Right hindlimb (tissue), 1 donor: ENCODE results near the gene TGDS.
A peak's percentile ranks its signal among the peaks of the same experiment; 100 is the strongest.
"Not testable (repeated sequence)": the region's sequence is repeated elsewhere in the genome, so short reads cannot be mapped to it uniquely, and the experiment has no call there.

ENCODE experiments used
- DNase-seq: peaks from one replicate; pipeline ENCODE4 v3.0.0-alpha.2; 2018

TGDS gene

DNA sequence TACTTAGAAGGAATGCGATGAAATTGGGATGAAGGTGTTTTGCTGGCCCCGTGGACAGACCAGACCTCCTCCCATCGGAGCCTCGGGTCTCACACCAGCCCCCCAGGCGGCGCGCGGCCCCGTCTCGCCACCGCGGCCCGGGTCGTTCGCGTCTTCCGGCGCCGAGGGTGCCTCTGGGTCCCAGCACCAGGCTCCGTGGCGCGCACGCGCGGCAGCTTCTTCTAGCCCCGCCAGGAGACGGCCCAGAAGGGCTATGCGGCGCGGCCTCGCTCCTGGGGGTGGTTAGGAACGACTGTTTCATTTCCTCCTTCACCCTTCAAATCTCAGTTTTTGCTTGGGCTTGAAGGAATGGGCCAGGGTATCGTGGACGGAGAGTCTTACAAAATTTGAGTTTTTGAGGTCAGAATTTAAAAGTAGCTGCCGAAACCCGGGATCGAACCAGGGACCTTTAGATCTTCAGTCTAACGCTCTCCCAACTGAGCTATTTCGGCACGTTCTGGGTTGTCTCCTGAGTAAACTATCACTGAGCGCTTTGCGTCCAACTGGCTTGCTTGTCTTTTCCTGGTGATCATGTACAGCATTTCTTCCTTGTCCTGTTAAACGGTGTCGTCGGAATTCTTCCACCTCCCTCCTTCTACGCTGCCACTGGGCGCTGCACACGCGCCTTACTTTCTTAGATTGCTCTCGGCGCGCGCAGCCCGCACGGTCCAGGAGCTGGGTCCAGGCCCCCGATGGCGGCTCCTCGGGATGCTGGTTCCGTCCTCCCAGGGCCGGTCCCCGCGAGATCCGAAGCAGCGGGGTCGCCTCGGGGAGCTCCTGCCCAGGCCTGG lies 46.5 kb downstream of the TGDS start:
- peak; percentile 93 for DNase-seq

DNA sequence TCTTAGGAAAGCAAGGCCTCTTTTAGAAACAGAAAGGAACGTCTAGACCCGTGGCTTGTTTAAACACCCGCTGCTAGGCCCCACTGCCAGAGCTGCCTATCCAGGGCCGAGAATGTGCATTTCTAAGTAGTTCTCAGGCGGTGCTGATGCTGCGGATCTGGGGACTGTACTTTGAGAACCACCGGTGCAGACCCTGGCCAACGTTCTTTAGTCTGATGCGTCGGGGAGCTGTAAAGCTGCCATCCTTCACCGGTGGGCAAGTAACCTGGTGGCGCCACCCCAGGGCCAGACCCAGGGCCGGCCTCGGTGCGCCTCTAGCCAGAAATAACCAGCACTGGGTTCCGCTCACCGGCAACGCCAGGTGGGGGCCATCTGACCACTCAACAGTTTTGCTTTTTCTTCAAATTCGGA lies 47.1 kb downstream of the TGDS start:
- no peak for DNase-seq

DNA sequence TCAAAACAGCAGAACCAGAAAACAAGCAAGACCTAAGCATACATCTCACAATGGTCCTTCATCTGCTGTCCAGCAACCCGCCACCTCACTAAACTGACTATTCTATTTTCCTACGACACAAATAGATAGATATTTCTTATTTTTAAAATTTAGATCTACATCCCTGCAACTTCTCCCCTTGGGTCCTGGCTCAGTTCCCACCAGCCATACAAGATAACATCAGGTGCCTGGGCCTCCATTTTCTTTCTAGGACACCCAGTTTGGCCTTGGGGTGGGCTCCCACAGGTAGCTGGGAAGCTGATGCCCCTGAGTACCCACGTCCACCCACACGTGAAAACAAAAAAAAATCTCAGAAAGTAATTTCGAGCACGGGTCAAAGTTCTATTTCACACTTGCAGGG lies 47.6 kb downstream of the TGDS start:
- no peak for DNase-seq

DNA sequence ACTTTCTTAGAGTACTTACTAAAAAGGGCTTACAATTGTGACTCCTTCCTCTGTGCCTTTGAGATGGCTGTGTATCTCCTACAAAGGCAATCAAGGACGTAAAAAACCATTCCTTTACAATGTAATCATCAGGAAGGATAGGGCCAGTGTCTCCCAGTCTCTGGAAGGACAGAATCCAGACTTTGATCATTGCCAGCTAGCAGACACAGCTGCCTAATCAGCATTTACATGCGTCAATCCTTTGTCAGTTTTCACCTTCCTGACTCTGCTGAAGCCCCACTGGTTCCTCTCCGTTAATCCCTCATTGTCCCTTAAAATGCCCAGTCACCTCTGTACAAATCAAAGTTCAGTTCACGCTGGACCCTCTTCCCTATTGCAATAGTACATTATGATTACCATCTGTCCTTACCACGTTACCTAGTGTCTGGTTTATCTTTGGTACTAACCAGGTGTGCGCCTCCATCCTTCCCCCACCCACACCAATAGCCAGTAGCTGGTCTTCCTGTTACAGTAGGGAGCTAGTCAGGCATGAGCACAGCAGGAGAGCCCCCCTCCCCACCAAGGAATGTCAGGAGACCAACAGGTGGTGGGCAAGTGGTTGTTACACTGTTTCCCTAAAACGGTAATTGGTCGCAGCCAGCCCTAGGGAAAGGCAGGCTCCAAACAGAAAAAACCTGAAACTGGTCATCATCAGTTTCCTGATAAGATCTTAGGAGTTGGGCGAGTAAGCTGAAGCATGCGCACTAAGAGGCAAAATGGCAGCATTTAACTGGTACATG lies 49.7 kb downstream of the TGDS start:
- DNase-seq, result no peak

DNA sequence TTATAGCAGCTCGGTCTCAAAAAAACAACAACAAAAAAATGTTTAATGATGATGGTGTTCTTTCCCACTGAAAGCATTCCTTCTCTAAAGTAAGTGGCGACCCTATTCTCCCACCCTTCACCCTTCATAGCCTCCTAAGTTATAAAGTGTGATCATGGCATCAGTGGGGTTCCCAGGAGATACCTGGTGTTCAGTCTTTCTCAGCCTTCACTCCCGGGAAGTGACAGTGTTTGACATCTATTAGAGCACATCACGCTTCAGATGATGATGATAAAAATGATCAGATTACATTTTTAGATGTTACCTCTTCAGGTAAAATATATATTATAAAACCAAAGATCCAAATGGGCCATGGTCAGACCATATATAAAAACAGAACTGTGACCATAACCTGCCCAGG lies 51.0 kb downstream of the TGDS start:
- no peak for DNase-seq

DNA sequence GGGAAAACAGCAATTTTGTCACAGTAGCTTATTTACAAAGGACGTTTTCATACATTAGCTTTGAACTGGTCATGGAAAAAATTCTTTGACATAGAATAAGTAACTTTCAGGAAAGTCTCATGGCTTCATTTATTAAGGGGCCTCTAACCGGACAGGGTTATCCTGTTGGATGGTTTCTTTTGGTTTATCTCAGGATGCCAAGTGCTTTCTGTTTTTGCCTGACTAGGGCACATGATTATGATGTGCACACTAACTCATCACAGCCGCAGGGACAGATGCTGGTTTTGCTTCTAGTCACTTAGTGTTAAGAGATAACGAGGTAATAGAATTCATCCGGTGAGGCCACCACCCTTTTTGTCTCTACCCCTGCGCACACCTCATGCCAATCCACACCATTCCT lies 53.0 kb downstream of the TGDS start:
- DNase-seq, result no peak

DNA sequence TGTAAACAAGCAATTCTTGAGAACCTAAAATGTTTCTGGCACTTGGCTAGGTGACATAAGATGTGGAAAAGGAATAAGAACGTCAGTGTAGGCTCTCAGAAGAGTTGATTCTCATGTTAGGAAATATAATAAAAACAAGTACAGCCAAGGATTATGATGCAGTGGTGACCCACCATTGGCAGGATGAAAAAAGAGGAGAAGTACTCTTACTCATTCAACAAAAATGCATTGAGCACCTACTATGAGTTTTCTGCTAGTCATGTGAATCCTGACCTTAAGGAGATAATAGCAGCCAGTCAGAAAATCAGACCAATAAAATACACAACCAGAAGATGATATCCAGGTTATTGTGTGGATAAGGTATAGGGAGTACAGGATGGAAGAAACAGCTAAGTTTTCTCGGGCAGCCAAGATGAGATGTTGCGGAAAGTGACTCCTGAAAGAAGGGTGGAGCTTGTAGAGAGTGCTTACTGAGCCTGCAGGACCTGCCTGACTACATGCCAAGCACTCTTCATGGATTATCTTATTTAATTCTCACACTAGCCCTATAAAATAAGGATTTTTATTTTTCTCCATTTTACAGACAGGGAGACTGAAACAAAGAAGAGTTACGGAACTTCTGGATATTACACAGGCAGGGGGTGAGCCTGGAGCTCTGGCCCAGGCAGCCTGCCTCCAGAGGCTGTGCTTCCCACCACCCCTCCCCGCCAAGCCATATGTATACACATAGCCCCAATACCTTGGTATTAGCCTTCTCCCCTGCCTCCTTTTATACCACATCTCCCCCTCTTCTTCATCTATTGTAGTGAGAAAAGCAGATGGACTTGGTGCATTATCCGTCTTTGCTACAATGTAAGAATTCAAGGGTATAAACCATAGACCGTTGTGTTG lies 58.0 kb downstream of the TGDS start:
- no peak for DNase-seq

DNA sequence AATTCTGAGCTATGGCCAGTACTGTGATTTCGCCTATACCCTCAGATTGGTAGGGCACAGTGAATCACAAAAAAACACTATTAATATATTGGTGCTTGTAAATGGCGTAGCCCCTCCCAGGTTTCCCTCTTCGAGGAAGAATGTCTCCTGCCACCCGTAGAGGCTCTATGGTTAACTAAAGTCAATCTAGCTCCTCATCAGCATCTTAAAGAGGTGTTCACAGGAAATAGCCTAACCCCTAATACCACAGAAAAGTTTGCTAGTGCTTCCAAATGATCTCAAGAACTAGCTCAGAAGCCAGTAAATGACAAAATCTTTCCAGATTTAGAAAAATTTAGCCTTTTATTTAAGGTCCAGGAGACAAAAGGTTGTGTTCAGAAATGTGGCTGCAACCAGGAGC lies 60.2 kb downstream of the TGDS start:
- DNase-seq, result no peak

DNA sequence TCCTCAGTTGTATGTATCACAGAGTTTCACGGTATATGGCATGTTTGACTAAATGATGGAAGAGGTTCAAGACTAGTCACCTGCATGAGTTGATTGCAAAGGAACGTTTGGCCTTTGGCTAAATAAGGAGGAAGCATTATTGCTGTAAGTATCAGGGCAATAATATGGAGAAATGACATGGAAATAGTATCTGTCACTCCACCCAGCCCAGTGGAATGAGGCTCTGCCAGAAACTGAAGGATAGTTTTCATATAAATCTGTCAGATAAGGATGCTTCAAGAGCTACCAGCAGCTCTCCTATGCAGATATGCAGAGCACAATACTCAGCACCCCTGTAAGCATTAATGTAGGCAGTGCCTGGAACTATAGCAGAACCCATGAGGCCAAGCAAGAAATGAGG lies 60.7 kb downstream of the TGDS start:
- DNase-seq, result no peak

DNA sequence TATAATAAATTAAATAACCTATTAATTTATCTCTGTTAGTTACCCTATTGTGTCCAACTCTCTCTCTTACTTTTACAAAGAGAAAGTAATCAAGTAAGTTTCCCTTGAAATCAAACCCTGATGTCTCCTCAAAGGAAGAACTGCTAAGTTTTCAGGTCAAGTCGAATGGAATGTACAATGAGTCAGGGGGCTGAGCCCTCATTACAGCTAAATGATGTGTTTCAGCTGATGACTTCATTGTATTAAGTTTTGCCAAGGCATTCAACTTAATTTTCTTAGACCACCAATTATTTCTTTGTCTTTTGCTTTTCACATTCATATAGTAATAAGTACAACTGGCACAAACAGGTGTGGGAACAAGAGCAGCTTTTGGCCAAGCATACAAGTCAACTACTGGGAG lies 61.8 kb downstream of the TGDS start:
- DNase-seq, result no peak

DNA sequence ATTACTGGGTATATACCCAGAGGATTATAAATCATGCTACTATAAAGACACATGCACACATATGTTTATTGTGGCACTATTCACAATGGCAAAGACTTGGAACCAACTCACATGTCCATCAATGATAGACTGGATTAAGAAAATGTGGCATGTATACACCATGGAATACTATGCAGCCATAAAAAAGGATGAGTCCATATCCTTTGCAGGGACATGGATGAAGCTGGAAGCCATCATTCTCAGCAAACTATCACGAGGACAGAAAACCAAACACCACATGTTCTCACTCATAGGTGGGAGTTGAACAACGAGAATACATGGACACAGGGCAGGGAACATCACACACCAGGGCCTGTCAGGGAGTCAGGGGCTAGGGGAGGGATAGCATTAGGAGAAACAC lies 63.7 kb downstream of the TGDS start:
- not testable (repeated sequence) for DNase-seq

DNA sequence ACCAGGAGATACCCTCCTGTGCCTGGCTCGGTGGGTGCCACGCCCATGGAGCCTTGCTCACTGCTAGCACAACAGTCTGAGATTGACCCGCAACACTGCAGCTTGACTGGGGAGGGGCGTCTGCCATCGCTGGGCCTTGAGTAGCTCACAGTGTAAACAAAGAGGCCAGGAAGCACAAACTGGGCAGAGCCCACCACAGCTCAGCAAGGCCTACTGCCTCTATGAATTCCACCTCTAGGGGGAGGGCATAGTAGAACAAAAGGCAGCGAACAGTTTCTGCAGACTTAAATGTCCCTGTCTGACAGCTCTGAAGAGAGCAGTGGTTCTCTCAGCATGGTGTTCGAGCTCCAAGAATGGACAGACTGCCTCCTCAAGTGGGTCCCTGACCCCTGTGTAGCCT lies 69.0 kb downstream of the TGDS start:
- DNase-seq, result not testable (repeated sequence)

DNA sequence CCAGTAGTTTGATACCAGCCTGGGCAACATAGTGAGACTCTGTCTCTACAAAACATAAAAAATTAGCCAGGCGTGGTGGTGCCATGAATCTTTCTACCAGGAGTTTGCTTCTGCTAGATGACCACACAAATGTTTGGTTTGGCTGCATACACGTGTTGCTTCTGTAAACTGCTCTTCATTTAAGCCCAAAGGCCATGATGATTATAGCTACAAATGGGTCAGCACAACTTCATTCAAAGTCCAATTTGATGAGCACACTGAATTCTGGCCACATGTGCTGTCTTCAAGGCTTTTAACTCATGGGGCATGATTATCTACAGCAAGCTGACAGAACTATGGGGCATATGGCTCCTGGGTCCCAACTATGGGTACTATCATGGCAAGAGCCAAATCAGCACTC lies 70.2 kb downstream of the TGDS start:
- DNase-seq, result no peak

DNA sequence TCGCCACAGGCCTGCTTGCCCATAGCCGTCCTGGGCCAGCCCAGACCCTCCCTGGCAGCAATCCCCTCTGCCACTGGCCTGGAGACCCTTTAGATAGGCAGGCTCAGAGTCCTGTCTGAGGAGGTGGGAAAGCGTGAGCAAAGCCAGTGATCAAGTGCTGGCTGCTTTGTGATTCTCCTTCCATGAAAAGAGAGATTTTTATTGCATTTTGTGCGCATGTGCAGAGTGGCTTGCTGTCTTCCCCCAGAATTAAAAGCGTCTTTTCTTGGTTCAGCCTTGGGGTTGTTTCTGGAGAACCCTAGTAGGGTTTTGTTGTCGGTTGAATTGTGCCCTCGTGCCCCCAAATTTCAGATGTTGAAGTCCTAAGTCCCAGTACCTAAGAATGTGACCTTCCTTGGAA lies 71.5 kb downstream of the TGDS start:
- DNase-seq, result no peak
